Measurements from ENCODE around the gene SNX22. TPM values are rescaled to one million over a fixed set of nuclear protein-coding genes. Genes with fewer than 3 reads are reported as not detected.

SNX22 gene
- total RNA-seq, 3 donors from 2014 or later, result 0.48 to 1.5 (median 0.98) TPM

DNA sequence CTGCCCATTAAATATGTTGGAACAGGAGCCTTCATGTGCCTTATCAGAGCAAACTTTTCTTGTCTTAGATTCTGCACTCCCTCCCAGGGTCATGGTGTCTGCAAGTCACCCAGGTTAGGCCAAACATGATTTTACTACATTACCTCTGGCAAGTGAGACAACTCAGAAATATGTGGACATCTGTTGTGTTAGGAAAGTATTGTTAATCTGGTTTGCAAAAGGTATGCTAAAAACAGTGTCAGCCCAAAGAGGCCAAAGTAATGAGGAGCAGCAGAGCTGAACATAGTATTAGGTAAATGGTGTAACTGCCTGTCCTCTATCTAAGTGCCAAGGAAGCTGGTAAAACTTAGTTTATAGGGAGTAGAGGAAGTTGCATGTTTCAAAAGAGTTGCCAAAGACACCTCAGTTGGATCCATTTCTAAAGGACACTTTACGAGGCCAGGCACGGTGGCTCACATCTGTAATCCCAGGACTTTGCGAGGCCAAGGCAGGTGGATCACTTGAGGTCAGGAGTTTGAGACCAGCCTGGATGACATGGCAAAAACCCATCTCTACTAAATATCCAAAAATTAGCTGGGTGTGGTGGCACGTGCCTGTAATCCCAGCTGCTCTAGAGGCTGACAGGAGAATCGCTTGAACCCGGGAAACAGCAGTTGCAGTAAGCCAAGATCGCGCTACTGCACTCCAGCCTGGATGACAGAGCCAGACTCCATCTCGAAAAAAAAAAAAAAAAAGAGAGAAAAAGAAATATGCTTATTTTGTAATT lies 33.8 kb downstream of the SNX22 start:
- H3K36me3 ChIP-seq, result no peaks in the 10 kb centered on the region

DNA sequence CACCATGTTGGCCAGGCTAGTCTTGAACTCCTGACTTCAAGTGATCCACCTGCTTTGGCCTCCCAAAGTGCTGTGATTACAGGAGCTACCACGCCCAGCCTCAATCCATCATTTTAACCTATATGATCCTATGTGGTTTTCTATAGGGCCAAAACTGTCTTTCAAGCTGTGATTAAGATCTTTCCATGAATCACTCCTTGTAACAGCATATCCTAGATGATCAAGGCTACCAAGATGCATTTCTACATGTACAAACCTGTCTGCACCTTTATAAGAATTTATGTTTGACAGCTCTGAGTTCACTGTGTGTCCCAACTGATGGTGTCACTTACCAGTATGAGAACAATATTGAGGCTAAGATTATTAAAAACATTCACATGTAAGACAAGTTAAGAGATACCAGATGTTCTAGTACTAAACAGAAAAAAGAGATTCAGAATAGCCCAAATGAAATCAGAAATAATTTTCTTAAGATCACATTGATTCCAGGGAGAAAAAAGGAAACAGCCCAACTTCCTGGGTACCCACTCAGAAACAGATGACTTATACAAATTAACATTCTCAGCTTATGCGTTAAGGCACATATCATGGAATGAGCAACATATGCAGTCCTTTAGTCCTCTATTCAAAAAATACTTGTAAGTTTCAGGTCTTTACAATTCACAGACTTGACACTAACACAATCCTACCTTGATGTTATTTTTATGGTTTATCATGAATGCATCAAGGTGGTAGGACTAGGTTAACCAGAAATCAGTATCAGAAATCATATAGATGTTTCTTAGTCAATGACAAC lies 36.1 kb downstream of the SNX22 start:
- Histone ChIP-seq H3K4me3 (no peak overlapping the region), H3K27me3 (no peaks in the 10 kb centered on the region), H3K4me1 (no peaks in the 10 kb centered on the region), H3K9me3 (no peaks in the 10 kb centered on the region), H3K27ac (no peak overlapping the region), H3K36me3 (no peaks in the 10 kb centered on the region)
- TF ChIP-seq POLR2AphosphoS5 (IDR thresholded peaks at IDR 0.05) (no peak), POLR2A (IDR thresholded peaks at IDR 0.05) (no peak)
- TF ChIP-seq, protein P1, sequence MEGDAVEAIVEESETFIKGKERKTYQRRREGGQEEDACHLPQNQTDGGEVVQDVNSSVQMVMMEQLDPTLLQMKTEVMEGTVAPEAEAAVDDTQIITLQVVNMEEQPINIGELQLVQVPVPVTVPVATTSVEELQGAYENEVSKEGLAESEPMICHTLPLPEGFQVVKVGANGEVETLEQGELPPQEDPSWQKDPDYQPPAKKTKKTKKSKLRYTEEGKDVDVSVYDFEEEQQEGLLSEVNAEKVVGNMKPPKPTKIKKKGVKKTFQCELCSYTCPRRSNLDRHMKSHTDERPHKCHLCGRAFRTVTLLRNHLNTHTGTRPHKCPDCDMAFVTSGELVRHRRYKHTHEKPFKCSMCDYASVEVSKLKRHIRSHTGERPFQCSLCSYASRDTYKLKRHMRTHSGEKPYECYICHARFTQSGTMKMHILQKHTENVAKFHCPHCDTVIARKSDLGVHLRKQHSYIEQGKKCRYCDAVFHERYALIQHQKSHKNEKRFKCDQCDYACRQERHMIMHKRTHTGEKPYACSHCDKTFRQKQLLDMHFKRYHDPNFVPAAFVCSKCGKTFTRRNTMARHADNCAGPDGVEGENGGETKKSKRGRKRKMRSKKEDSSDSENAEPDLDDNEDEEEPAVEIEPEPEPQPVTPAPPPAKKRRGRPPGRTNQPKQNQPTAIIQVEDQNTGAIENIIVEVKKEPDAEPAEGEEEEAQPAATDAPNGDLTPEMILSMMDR (IDR thresholded peaks at IDR 0.05), result no peak
- intact Hi-C loops (cut with DNase I; ENCODE audit: low total_unique reads), result no loop called here
- DNase-seq (ENCODE audit: low spot score in 2 of 2), result no peak

More for the DNA sequence above, 33.8 kb downstream of the SNX22 start:
- Histone ChIP-seq H3K27me3 (no peaks in the 10 kb centered on the region), H3K9me3 (no peaks in the 10 kb centered on the region), H3K27ac (no peak overlapping the region), H3K4me3 (no peak overlapping the region), H3K4me1 (no peaks in the 10 kb centered on the region)
- DNase-seq (ENCODE audit: low spot score in 2 of 2), result no peak
- intact Hi-C loops (cut with DNase I; ENCODE audit: low total_unique reads), result no loop called here
- TF ChIP-seq, protein P1 (IDR thresholded peaks at IDR 0.05), result no peak
- TF ChIP-seq POLR2AphosphoS5 (IDR thresholded peaks at IDR 0.05) (no peak), POLR2A (IDR thresholded peaks at IDR 0.05) (no peak)

DNA sequence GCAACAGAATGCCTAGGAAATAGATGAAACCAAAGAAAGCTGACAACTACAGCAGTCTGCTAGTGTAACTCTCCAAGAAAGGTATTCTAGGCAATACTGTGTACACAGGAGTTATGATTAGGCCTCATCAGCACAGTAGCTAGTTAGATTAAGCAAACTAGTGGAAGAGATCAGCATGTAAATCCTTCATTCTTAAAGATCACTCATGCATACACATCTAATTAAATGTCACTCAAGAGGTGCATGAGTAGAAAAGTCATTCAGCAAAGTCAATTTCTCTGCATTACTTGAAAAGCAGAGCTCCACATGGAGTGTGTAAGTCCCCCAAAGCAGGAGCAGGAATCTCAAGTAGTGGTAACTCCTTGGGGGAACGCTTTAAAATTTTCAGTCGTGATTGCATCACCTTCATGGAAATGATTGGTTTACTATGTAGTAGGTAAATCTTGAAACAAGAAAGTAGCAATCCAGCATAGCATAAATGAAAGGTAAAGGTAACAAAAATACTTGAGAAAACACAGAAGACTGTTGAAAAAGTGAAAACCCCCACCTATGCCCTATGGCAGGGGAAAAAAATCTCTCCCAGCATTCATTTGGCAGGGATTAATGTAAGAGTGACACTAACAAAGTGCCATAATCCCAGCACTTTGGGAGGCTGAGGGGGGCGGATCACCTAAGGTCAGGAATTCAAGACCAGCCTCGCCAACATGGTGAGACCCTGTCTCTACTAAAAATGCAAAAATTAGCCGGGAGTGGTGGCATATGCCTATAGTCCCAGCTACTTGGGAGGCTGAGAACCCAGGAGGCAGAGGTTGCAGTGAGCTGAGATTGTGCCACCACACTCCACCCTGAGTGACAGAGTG lies 40.7 kb downstream of the SNX22 start:
- no peak for DNase-seq (ENCODE audit: low spot score in 2 of 2)
- Histone ChIP-seq H3K27me3 (no peaks in the 10 kb centered on the region), H3K27ac (no peak overlapping the region), H3K4me1 (no peaks in the 10 kb centered on the region), H3K4me3 (no peak overlapping the region), H3K36me3 (no peaks in the 10 kb centered on the region), H3K9me3 (no peaks in the 10 kb centered on the region)
- intact Hi-C loops (cut with DNase I; ENCODE audit: low total_unique reads), result no loop called here
- TF ChIP-seq, protein P1 (IDR thresholded peaks at IDR 0.05), result no peak
- no peak for TF ChIP-seq POLR2AphosphoS5 (IDR thresholded peaks at IDR 0.05)
- TF ChIP-seq POLR2A (IDR thresholded peaks at IDR 0.05), result no peak

DNA sequence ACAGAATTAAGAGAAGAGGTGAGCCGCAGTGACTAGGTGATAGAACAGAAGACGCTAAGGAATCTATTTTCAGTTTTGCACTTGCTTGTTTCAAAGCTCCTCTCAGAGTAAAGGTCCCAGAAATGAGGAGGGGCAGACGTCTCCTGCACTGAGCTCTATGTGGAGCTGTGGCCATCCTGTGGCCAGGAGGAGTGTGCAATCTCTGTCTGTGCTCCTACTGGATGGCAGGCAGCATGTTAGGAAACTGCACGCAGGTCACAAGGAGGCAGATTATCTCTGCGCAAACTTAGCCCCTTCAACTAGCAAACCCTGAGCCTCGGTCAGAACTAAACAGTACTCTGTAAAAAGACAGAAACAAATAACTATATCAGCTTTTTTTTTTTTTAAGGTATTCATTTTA lies 42.4 kb downstream of the SNX22 start:
- Histone ChIP-seq H3K27ac (no peak overlapping the region), H3K4me3 (no peak overlapping the region), H3K4me1 (no peaks in the 10 kb centered on the region), H3K9me3 (no peaks in the 10 kb centered on the region), H3K36me3 (no peaks in the 10 kb centered on the region), H3K27me3 (no peaks in the 10 kb centered on the region)
- TF ChIP-seq POLR2AphosphoS5 (IDR thresholded peaks at IDR 0.05) (no peak), POLR2A (IDR thresholded peaks at IDR 0.05) (no peak)
- TF ChIP-seq, protein P1 (IDR thresholded peaks at IDR 0.05), result no peak
- intact Hi-C loops (cut with DNase I; ENCODE audit: low total_unique reads), result no loop called here
- DNase-seq (ENCODE audit: low spot score in 2 of 2), result no peak

All from breast epithelium (tissue), 4 donors.